CD1c-positive myeloid dendritic cell (primary cell): Measurements from ENCODE around the gene ADAM30.

Experiments
- DNase-seq: peaks from one replicate; pipeline ENCODE4 v3.0.0-alpha.2; 2016; ENCODE audit errors: extremely low spot score

The ADAM30 gene

DNA sequence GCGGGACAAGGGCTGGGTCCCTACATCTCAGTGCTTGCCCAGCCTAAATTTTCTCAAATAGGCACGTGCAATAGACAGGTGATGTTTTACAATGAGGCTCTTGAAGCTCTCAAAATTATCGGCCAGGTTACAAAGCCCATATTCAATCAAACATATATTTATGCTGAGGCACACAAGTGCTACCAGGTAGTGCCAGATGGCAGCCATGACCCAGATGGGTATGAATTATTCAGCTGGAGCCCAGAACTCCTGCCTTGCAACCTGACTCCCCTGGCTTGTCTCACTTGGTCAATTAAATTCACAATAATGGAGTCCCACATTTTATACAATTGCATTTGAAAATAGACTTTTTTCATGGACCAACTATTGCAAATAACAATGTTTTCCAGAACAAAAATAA is 12.3 kb upstream of the ADAM30 start:
- no peak for DNase-seq

DNA sequence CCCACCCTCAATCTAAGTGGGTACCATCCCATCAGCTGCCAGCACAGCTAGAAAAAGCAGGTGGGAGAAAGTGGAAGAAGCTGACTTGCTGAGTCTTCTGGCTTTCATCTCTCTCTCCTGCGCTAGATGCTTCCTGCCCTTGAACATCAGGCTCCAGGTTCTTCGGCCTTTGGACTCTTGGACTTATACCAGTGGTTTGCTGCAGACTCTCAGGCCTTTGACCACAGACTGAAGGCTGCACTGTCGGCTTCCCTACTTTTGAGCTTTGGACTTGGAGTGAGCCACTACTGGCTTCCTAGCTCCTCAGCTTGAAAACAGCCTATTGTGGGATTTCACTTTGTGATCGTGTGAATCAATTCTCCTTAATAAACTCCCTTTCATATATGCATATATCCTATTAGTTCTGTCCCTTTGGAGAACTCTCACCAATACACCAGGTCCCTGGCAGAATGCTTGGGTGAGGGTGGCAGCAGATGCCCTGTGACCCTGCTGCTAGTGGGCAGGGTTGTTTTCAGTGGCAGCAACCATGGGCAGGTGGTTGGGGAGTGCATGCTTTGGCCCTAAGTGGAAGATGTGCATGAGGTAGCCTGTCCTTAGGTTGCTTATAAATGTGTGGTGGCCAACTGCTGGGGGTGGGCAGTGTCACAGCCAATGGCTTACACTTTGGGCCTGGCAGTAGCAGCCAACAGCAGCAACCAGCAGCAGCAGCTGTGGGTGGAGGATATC is 10.8 kb upstream of the ADAM30 start:
- DNase-seq: no peak

DNA sequence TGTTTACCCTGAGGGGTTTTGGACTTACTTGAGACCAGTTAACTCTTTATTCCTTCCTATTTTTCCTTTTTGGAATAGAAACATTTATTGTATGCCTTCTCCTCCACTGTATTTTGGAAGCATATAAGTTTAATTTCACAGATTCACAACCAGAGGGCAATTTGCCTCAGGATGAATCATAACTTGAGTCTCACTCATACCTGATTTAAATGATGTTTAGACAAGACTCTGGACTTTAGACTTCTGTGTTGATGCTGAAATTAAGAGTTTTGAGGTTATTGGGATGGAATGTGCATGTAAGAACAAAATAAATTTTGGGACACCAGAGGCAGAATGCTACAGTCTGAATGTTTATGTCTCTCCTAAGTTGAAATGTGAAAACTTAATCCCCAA is 7.1 kb upstream of the ADAM30 start:
- DNase-seq: no peak

DNA sequence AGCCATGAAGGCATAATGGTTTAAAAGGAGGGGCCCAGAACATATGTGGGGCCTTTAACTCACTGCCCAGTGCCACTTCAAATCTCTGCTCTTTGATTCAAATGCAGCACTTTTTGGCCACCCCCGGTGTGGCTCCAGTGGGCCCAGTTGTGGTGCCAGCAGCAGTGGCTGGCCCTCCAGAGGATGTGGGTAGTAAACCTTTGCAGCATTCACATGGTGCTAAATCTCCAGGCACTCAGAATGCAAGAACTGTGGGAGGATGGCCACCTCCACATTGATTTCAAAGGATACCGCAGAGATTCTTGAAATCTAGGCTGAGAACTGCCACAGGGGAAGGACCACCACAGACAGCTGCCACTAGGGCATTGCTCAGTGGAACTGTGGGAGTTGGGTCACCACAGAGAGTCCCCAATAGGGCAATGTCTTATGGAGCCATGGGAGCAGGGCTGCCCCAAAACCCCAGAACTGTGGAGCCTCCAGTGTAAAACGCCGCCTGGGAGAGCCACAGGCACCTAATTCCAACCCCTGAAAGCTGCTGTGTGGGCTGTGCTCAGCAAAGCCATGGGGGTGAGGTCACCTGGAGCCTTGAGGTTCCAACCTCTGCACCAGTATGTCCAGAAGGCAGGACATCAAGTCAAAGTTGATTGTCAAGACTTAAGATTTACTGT is 6.6 kb upstream of the ADAM30 start:
- DNase-seq: no peak

DNA sequence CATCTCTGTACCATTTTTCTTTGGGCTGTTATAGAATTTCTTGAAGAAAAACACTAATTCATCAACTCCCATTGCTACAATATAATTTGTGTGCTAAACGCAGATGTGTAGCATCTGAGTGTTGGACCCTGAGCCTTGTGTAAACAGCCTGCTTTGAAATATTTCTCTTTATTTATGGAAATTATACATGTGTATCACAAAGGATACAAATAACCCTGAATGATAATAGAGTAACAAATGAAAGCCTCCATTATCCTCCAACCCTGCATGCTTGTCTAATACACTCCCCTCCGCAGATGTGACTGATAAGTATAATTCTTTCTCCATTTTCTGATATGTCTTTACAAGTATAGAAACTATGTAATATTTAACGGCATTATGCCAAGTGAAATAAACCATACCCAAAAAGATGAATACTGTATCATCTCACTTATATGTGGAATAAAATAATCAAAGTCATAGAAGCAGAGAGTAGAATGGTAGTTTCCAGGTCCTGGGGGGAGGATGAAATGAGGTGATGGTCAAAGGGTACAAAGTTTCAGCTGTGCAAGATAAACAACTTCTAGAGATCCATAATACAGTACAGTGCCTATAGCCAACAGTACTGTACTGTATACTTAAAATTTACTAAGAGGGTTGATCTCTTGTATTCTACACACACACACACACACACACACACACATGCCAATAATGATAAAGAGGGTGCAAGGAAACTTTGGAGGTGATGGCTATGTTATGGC is 2.8 kb upstream of the ADAM30 start:
- DNase-seq: no peak

DNA sequence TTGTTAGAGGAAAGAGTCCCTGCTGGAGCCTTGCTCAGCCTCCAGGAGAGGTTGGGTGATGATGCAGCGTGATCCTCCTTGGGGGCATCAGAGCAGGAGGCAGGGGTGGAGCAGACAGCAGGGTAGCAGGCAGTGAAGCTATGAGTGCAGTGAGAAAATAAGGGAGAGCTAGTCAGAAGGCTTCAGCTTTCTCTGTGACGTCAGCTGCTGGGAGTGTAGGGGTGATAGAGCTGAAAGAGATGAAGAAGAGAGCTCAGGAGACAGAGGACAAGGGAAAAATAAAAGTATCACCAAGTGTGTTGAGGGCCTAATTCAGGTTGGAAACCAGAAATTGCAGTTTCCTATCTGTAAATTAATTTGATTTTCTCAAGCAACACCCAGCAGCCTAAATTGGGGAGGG is 2.2 kb upstream of the ADAM30 start:
- no peak for DNase-seq

DNA sequence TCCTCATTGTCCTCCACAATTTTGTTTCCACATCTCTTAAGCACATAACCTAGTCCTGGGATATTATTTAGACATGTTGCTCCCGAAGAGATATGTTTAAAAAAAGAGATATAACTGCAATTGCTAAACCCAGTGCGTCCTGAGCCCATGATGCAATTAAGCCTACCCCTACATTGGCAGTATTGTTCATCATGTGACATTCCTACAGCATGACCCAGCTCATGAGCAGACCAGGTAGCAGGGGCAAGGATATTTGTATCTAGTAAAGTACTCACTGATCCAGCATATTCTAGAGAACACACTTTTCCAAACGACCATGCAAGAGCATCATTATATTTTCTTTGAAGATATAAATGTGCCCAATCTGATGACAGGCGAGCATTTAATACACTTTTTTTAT is 1.2 kb downstream of the ADAM30 start:
- no peak for DNase-seq

DNA sequence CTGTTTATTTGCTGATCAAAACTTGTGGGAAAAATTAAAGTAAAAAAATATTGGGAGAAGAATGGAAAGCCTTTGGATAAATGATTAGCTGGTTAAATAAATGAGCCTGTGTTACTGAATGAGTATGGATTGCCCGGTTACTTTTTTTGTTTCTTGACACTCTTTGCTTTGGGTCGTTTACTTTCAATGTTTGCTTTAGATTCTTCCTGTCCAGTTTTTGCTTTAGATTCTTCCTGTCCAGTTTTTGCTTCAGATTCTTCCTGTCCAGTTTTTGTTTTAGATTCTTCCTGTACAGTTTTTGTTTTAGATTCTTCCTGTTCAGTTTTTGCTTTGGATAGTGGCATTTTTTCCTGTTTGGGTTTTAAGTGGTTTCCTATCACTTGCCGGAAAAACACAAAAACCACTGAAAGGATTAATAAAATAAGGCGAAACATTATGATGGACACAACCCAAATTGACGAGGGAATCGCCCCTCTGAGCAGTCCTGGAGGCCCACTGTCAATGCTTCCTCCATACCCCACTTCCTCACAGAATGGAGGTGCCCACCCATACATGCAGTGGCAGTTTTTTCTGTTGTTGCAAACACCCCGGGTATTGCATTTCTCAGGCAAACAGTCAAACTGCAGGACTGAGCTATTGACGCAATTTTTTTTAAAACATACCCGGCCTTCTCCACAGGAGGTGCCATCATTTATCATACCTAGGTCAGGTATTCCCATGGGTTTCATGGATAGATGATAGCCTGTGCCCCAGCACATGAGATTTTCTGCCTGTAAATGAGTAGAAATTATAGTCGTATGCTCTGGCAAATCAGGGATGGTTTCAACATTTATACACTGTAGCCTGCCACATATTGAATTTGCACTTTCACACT is 2.3 kb downstream of the ADAM30 start:
- no peak for DNase-seq

DNA sequence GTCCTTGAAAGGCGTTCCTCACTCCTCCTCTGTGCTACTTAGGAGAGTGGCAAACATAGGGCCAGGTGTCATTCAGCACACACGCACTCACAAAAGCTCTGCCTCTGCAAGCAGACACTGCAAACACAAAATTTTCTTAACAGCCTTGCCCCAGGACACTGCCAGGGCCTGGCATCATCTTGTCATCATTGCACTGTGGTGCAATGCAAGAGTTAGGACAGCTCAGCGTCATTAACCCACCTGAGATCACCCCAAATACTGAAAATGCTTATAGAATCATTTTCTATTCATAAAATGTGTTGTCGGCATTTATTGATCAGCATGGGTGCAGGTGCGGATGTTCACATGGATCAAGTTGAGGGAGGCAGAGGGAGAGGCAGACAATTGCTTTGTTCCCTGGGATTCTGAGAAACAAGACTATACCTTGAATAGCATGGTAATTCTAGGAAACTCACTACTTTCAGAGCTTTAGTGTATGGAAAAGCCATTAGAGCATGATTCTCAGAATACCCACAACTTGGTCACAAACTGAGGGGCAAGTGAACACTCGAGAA is 3.0 kb downstream of the ADAM30 start:
- DNase-seq: no peak

DNA sequence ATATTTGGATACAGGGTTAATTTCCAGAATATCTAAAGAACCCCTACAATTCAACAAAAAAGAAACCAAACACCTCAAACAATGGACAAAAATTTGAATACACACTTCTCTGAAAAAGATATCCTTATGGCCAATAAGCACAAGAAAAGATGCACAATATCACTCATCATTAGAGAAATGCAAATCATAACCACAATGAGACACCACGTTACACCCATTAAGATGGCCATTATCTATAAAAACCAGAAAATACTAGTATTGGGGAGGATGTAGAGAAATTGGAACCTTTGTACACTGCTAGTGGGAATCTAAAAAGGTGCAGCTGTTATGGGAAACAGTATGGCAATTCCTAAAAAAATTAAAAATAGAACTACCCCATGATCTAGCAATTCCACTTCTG is 4.9 kb downstream of the ADAM30 start:
- DNase-seq: no peak

DNA sequence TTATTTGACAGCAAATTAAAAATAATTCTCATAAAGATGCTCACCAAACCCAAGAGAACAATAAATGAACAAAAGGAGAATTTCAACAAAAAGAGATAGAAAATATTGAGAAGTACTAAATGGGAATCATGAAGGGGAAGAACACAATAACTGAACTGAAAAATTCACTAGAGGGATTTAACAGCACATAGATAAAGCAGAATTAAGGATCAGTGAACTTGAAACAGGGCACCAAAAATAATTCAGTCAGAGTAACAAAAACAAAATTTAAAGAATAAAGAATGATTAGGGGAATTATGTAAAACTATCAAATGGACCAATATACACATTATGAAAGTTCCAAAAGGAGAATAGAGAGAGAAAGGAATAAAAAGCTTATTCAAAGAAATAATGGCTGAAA is 7.8 kb downstream of the ADAM30 start:
- DNase-seq: no peak

DNA sequence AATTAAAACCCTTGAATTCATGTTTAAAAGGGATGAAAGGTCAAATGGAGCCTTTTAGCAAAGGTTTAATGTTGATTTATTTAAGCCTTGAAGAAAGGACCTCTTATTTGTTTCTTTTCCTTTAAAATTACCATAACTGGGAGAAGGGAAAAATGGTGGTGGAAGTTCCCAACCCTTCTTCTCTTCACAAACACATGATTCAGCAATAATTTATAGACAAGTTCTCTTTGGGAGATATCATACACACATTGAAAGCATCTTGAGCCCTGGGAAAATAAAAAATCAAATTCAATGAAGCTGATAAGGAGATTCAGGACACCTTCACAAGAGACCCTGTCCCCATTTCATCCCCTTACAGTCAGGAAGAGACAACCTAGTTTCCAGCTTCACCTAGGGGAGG is 8.9 kb downstream of the ADAM30 start:
- DNase-seq: no peak

DNA sequence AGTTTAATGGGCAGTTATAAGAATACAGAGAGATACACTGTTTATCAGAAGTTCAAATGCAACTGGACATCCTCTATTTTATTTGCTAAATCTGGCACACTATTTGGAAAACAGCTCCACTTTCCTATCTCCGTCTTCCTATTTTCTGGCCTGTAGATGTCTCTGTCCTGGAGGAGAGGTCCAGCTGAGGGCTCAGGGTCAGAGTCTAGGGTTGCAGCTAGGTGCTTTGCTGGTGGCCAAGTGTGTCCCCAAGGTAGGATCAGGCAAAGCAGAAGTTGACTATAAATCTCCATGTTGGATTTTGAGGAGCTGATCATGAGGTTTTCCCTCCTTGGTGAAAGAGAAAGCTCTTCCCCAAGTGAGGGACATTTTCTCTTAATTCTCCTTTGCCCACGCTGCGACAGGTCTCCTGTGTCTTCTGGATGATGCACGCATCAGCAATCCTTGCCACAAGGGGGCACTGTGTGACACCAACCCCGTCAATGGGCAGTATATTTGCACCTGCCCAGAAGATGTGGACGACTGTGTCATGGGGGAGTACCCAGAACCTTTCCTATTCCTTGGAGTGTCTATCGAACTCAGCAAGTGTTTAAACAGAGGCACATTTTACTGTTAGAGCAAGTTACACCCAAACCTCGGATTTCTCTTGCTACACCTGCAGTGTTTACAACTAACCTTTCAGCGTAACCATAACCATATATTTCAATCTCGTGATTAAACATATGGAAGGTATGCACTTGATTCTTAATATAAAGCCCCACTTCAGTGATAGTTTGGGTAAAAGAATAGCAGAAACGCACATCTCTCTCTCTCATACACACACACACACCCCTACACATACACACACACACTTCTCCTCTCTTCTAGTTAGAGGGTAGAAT is 10.2 kb downstream of the ADAM30 start:
- DNase-seq: peak; percentile 50

DNA sequence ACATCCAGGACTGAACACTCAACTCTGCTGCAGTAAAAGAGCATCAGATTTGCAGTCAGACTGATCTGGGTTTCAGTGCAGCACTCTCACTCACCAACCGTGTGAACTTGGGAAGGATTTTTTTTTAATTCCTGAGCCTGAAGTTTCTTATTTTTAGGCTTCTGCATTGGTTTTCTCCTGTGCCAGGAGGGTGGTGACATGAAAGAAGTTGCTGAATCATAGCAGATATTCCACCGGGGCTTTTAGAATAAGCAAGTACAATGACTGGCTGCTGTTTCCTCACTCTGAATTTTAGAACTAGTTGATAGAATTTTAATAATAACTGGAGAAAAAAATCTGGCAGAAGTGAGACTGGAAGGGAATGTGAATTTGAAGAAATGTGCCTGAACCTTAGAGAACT is 11.6 kb downstream of the ADAM30 start:
- DNase-seq: no peak

DNA sequence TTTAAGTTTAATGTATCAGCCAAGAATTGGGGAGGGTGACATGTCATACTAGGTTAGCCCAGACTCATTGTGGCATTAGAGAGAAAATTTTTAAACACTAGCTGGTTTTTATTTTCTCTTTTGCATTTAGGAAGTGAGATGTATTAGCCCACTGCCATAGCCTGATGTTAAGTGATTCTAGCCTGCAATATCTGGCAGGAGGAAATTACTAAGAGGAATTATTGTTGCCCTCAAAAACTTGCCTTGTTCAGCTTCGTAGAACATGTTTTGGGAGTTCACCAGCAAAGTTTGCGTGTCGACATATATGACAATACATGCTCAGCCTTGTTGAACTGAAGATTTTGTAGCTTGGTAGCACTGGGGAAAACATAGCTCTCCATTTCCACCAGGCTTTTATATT is 12.5 kb downstream of the ADAM30 start:
- peak; percentile 3 for DNase-seq

DNA sequence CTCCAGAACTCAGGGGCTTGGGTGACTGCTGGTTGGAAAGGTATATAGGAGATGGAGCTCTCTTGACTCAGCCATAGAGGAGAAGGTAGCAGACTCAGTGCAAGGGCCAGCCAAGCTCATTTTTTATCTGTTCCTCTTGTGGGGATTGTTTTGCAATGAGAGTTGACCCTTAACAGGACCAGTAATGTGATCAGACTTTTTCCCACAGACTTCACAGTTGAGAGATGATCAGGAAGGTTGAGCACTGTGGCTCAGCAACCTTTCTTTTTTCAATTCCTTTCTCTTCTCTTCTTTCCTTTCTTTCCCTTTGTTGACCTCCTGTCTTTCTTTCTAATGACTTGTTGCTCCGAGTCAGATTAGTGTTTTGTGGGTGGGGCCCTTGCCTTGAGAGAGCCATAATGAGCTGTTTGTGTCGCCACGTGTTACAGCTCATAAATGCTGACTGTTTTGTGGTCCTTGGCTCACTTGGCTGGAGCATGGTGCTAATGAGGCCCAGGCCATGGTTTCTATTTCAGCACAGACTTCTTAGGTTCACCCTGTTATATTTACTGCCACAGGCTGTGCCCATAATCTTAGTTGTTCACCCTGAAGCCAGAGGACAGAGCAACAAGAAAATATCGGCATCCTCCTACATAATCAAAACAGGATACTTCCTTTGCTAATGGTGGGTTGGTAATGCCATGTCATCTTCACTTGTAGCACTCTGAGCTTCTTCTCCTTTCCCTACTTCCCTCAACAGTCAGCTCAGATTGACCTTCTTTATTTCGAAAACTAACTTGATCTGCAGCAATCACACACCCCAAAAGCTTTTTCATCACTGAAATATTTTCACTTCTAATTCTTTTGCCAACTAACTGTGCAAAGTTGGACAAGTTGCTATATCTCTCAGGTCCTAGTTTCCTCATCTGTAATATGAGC is 13.9 kb downstream of the ADAM30 start:
- DNase-seq: peak; percentile 44

DNA sequence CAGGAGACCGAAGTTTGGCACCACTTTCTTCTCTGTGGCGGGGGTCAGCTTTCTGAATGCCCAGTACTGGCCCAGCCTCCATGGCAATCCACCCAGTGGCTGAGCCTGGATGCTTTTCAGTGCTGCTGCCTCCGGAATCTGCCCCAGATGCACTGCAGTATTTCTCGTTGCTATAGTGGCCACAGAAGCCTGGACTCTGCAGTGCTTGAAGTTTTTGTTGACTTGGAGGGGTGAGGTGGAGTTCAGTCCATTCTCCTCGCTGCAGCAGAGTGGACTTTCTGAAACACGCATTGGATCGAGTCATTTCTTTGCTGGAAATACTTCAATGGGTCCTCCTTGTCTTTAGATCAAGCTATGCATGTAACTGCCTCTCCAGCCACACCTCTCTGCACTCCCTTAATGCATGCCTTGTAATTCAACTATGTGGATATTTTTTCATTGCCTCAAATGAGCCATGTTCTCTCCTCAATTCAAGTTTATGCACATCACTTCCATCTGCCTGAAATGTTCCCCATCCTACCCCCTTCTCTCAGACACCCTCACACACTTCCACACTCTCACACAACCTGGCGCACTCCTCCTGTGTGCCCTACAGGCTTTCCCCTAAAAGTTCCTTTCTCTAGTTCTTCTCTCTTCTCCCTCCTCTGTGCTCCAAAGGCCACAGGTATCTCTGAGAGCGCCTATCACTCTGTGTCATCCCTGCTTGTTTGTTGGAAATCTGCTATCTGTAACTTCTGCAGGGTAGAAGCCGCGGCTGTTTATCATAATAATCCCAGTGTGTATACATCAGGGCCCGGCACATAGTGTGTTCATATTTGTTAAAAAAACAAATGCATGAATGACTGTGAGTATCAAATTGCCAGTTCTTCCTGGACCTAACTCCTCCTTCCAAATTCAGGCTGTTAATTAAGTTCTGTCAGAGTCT is 16.5 kb downstream of the ADAM30 start:
- DNase-seq: no peak

DNA sequence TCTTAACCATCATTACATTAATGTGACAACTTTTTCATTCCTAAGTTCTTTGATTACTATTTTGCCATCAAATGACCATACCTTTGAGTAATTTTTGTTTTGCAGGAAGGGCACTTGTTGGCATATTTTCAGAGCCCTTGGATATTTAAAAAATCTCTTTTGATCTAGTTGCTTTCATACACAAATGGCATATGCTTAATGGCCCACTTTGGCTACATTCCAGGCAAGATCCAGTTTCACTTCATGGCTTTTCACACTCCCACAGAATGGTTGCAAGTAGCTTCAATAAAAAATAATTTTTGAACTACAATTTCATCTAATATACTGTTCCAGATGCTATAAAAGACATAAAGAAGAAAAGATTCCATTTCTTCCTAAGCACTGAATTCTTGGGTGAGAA is 18.1 kb downstream of the ADAM30 start:
- DNase-seq: no peak

DNA sequence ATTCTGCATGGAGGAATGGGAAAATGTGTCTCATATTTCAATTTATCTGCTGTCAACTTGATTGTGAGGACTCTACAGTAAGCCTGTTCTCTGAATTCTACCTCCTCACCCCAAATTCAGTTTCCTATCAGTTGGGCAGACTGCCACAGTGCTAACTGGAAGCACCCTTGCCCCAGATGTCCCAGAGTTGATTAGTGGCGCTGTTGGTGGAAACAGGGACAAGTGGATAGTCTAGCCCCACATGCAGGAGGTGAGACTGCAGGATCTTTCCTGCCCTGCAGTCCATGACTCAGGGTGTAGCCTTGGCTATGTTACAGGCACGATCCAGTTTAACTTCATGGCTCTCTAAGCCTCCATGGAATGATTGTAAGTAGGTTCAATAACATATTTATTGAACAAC is 22.1 kb downstream of the ADAM30 start:
- no peak for DNase-seq
